Endothelial cell of umbilical vein (primary cell): ENCODE results near the gene HABP4.

ENCODE experiments used
- EZH2 ChIP-seq: IDR thresholded peaks from 2 replicates; pipeline ENCODE4 v1.6.1; 2012; ENCODE audit warnings: borderline replicate concordance, low read depth, mild to moderate bottlenecking, moderate library complexity, low read length, inconsistent platforms; ENCODE audit not compliant: severe bottlenecking
- TF ChIP-seq, protein P1 (sequence below), 2 donors: IDR thresholded peaks; 1 replicate in 1 of 2; 2 replicates in 1 of 2; pipeline ENCODE4 v1.5.1; 2011; ENCODE audit warnings: low read length in 2 of 2, mild to moderate bottlenecking in 2 of 2, moderate library complexity in 2 of 2, control low read depth in 1 of 2, inconsistent platforms in 1 of 2, low read depth in 1 of 2; ENCODE audit not compliant: insufficient read depth in 1 of 2; ENCODE audit errors: extremely low read depth in 1 of 2

DNA sequence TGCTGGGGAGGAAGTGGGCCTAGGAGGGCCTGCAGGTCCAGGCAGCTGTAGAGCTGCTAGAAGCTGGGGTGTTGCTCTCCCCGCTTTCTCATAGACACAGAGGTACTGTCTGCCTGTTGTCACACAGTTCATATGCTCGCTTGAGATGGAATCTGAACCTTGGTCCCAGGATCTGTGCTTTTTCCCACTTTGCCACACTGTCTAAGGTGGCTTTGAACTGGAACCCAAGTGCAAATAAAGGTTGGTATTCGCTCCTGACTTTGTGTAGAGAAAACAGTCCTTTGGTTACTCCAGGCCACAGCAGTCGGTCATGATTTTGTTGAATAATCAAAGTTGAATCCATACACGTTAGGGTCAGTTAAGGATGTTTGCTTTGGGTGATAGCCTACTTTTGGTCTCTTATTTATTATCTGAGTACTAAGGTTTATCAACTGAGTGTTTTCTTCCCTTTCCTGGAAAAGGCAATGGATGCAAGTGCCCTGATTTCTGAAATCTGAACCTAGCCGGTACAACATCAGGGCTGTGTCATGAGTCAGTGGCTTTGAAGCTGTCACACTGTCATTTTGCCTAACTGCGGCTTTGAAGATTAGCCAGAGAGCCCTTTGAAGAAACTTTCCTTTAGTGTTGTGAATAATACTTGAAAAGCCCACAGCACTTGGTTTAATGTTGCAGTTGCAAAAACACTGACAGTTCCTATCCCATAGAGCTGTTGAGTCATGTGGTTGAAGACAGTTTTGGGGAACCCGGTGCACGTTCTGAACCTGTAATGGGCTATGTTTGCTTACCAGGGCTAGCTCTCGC is 41.3 kb downstream of the HABP4 start:
- TF ChIP-seq, protein P1, sequence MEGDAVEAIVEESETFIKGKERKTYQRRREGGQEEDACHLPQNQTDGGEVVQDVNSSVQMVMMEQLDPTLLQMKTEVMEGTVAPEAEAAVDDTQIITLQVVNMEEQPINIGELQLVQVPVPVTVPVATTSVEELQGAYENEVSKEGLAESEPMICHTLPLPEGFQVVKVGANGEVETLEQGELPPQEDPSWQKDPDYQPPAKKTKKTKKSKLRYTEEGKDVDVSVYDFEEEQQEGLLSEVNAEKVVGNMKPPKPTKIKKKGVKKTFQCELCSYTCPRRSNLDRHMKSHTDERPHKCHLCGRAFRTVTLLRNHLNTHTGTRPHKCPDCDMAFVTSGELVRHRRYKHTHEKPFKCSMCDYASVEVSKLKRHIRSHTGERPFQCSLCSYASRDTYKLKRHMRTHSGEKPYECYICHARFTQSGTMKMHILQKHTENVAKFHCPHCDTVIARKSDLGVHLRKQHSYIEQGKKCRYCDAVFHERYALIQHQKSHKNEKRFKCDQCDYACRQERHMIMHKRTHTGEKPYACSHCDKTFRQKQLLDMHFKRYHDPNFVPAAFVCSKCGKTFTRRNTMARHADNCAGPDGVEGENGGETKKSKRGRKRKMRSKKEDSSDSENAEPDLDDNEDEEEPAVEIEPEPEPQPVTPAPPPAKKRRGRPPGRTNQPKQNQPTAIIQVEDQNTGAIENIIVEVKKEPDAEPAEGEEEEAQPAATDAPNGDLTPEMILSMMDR (IDR thresholded peaks at IDR 0.05; ENCODE audit: extremely low read depth in 1 of 2, insufficient read depth in 1 of 2, low read depth in 1 of 2, low read length in 2 of 2): no peak
- TF ChIP-seq EZH2: no peak
